SK-N-SH (cell line): ENCODE results near the gene DDX24. TPM values are rescaled to one million over a fixed set of nuclear protein-coding genes. Genes with fewer than 3 reads are reported as not detected.

Source experiments
- CTCF ChIA-PET: fragments of 300-600, 350-600 bp; formaldehyde crosslinking; extraction: SDS; loops from one replicate; lab custom pipeline; 2021; lab: Yijun Ruan, JAX
- POLR2A ChIA-PET: fragments of 350-600 bp; sonication (Branson Sonifier 250); formaldehyde crosslinking; extraction: SDS; loops from one replicate; lab custom pipeline; 2020; ENCODE audit warnings: antibody characterized with exemption, inconsistent platforms; lab: Yijun Ruan, JAX
- DNase-seq: peaks from one replicate; pipeline ENCODE4 v3.0.0; 2012
- H2AFZ ChIP-seq: fragments of 200-600 bp; sonication (generic); 2 replicates; pipeline ENCODE4 v1.8.1; 2016; ENCODE audit warnings: antibody characterized with exemption, mild to moderate bottlenecking, low read depth
- H3F3A ChIP-seq: fragments of 200-600 bp; sonication (generic); replicated peaks from 2 replicates; pipeline ENCODE3; 2016; ENCODE audit warnings: antibody characterized with exemption, mild to moderate bottlenecking; ENCODE audit not compliant: insufficient read depth
- H3K27ac ChIP-seq, 2 experiments: fragments of 200-500 bp in 1 of 2; fragments of 200-600 bp in 1 of 2; sonication (Bioruptor generic) in 1 of 2; sonication (generic), shearing (Covaris generic) in 1 of 2; 2 replicates each; pipeline versions ENCODE4 v1.5.1 to v1.6.1; 2014 to 2016; ENCODE audit warnings: low read depth in 2 of 2, inconsistent platforms in 1 of 2, low read length in 1 of 2, mild to moderate bottlenecking in 1 of 2, mixed read lengths in 1 of 2
- H3K27me3 ChIP-seq: fragments of 200-600 bp; sonication (generic), shearing (Covaris generic); 2 replicates; pipeline ENCODE4 v1.6.1; 2016; ENCODE audit warnings: mixed run types; ENCODE audit not compliant: insufficient read depth
- H3K36me3 ChIP-seq, 2 experiments: fragments of 200-500 bp in 1 of 2; fragments of 200-600 bp in 1 of 2; sonication (Bioruptor generic) in 1 of 2; sonication (generic) in 1 of 2; replicated peaks in 1 of 2; 2 replicates each; pipeline versions ENCODE3 to v1.5.1; 2014 to 2016; ENCODE audit warnings: low read length in 1 of 2, mild to moderate bottlenecking in 1 of 2; ENCODE audit not compliant: insufficient read depth in 2 of 2, control insufficient read depth in 1 of 2
- H3K4me1 ChIP-seq, 2 experiments: fragments of 200-500 bp in 1 of 2; fragments of 200-600 bp in 1 of 2; sonication (Bioruptor generic) in 1 of 2; sonication (generic), shearing (Covaris generic) in 1 of 2; 2 replicates each; pipeline versions ENCODE4 v1.5.1 to v1.6.1; 2014 to 2016; ENCODE audit warnings: low read depth in 1 of 2, low read length in 1 of 2, mixed run types in 1 of 2; ENCODE audit not compliant: insufficient read depth in 2 of 2, control insufficient read depth in 1 of 2
- H3K4me2 ChIP-seq: fragments of 200-600 bp; sonication (generic), shearing (Covaris generic); 2 replicates; pipeline ENCODE4 v1.6.1; 2017; ENCODE audit warnings: mixed run types
- H3K4me3 ChIP-seq, 2 experiments: fragments of 200-500 bp in 1 of 2; fragments of 200-600 bp in 1 of 2; sonication (Bioruptor generic) in 1 of 2; sonication (generic), shearing (Covaris generic) in 1 of 2; 2 replicates each; pipeline versions ENCODE4 v1.5.1 to v1.8.1; 2014 to 2016; ENCODE audit warnings: low read depth in 2 of 2, inconsistent platforms in 1 of 2, low read length in 1 of 2, mild to moderate bottlenecking in 1 of 2, mixed read lengths in 1 of 2, moderate library complexity in 1 of 2
- H3K79me2 ChIP-seq: fragments of 200-600 bp; sonication (generic); 2 replicates; pipeline ENCODE4 v1.8.1; 2017; ENCODE audit warnings: mild to moderate bottlenecking; ENCODE audit not compliant: insufficient read depth
- H3K9ac ChIP-seq: fragments of 200-600 bp; sonication (generic); 2 replicates; pipeline ENCODE4 v1.6.1; 2017; ENCODE audit warnings: mixed run types
- H3K9me2 ChIP-seq: fragments of 200-600 bp; sonication (generic); 2 replicates; pipeline ENCODE4 v1.6.1; 2017; ENCODE audit warnings: mixed run types
- H3K9me3 ChIP-seq: fragments of 200-600 bp; sonication (generic); 2 replicates; pipeline ENCODE4 v1.6.1; 2017; ENCODE audit warnings: mixed run types, mild to moderate bottlenecking, moderate library complexity
- H4K20me1 ChIP-seq: fragments of 200-600 bp; sonication (generic); 2 replicates; pipeline ENCODE4 v1.6.1; 2017; ENCODE audit warnings: mild to moderate bottlenecking, mixed run types; ENCODE audit not compliant: insufficient read depth
- CHD2 ChIP-seq: fragments of 150-350 bp; IDR thresholded peaks from 2 replicates; pipeline ENCODE4 v1.6.1; 2018; ENCODE audit warnings: low read length; ENCODE audit not compliant: partially characterized antibody
- ELF1 ChIP-seq: IDR thresholded peaks from 2 replicates; pipeline ENCODE4 v1.4.0; 2012
- FOSL2 ChIP-seq: IDR thresholded peaks from 2 replicates; pipeline ENCODE4 v1.4.0; 2012; ENCODE audit warnings: low read depth, mild to moderate bottlenecking, moderate library complexity, borderline replicate concordance
- FOXJ3 ChIP-seq: sonication (generic); formaldehyde crosslinking; IDR thresholded peaks from 2 replicates; pipeline ENCODE4 v1.5.1; 2020; ENCODE audit warnings: mild to moderate bottlenecking, missing genetic modification reagents
- GABPA ChIP-seq: IDR thresholded peaks from 2 replicates; pipeline ENCODE4 v1.4.0; 2012; ENCODE audit warnings: low read depth, mild to moderate bottlenecking
- GATA2 ChIP-seq: sonication (generic); formaldehyde crosslinking; IDR thresholded peaks from 2 replicates; pipeline ENCODE4 v1.5.0; 2020; ENCODE audit warnings: mild to moderate bottlenecking, missing genetic modification reagents
- IRF3 ChIP-seq: fragments of 150-350 bp; IDR thresholded peaks from 2 replicates; pipeline ENCODE4 v1.6.1; 2016; ENCODE audit warnings: mild to moderate bottlenecking, low read depth, low read length
- MAX ChIP-seq: IDR thresholded peaks from 2 replicates; pipeline ENCODE4 v1.4.0; 2012; ENCODE audit warnings: low read depth
- NFIC ChIP-seq: IDR thresholded peaks from 2 replicates; pipeline ENCODE4 v1.4.0; 2012; ENCODE audit warnings: borderline replicate concordance
- POLR2AphosphoS5 ChIP-seq: IDR thresholded peaks from 2 replicates; pipeline ENCODE4 v1.6.1; 2012; ENCODE audit warnings: low read depth, low read length
- RAD21 ChIP-seq: IDR thresholded peaks from 2 replicates; pipeline ENCODE4 v1.6.1; 2012; ENCODE audit warnings: mild to moderate bottlenecking, low read length
- REST ChIP-seq: IDR thresholded peaks from 2 replicates; pipeline ENCODE4 v1.6.1; 2012; ENCODE audit warnings: mild to moderate bottlenecking, low read depth, low read length, moderate library complexity
- RXRA ChIP-seq: IDR thresholded peaks from 2 replicates; pipeline ENCODE4 v1.4.0; 2012; ENCODE audit warnings: low read depth, mild to moderate bottlenecking, borderline replicate concordance
- SIN3A ChIP-seq: IDR thresholded peaks from 2 replicates; pipeline ENCODE4 v1.6.1; 2012; ENCODE audit warnings: low read depth, mild to moderate bottlenecking, low read length, moderate library complexity, borderline replicate concordance
- TAF1 ChIP-seq: IDR thresholded peaks from 2 replicates; pipeline ENCODE4 v1.6.1; 2012; ENCODE audit warnings: low read depth, mild to moderate bottlenecking, low read length, moderate library complexity, borderline replicate concordance
- TCF12 ChIP-seq: IDR thresholded peaks from 2 replicates; pipeline ENCODE4 v1.4.0; 2012
- YY1 ChIP-seq: IDR thresholded peaks from 2 replicates; pipeline ENCODE4 v1.4.0; 2012; ENCODE audit warnings: low read depth, mild to moderate bottlenecking
- WGBS: methylation state at CpG from one replicate; pipeline ENCODE4 v1.1.6; 2017; ENCODE audit warnings: low lambda C conversion rate; 5-methylcytosine and 5-hydroxymethylcytosine counted together
- polyA plus RNA-seq, 3 experiments: library from polyadenylated mRNA; depleted of rRNA; stranded (reverse); fragments of >200 nt; gene quantifications; 2 replicates each; pipeline ENCODE4 v1.2.3, GENCODE V29; 2012
- TF ChIP-seq, protein P1 (sequence below): fragments of 200-600 bp; sonication (generic); IDR thresholded peaks from 2 replicates; pipeline ENCODE4 v1.6.1; 2017; ENCODE audit warnings: antibody characterized with exemption, mild to moderate bottlenecking, moderate library complexity
- TF ChIP-seq, protein P2 (sequence below): IDR thresholded peaks from 2 replicates; pipeline ENCODE4 v1.4.0; 2012; ENCODE audit warnings: low read depth, borderline replicate concordance
- TF ChIP-seq, protein P3 (sequence below): IDR thresholded peaks from 2 replicates; pipeline ENCODE4 v1.4.0; 2012; ENCODE audit warnings: low read depth, borderline replicate concordance

Gene DDX24
- polyA plus RNA-seq, 1 of the 3 experiments (the other 2 are of a cell fraction): 108 TPM

DNA sequence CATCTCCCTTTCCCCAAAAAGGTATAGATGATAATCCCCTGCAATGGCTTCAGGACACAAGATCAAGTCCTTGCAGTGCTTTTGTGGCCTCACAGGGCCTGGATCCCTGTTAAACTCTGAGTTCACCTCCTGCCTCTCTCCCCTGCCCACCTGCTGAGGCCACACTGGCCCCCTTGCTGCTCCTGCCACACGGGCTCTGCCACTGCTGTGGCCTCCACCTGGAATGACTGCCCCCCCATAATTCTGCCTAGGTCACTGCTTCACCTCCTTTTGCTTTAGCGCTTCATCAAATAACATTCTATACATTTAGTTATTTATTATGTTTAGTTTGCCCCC, 28.9 kb upstream of the DDX24 start:
- 82% methylated on average over 2 of the region's 2 CpGs for WGBS
- no peak overlapping the region for H3K27ac ChIP-seq
- H3K27me3 ChIP-seq: no peaks in the 10 kb centered on the region
- ChIA-PET POLR2A (no interaction called here), CTCF (interaction anchor here (1.0 kb wide), 1 partner anchor 9 kb away, joined by 3 read pairs; no protein-coding TSS in a partner anchor)
- no peaks in the 10 kb centered on the region for H3F3A ChIP-seq
- H3K79me2 ChIP-seq: no peaks in the 10 kb centered on the region
- H3K9ac ChIP-seq: no peak overlapping the region
- H3K9me2 ChIP-seq: no peaks in the 10 kb centered on the region
- H3K4me2 ChIP-seq: no peak overlapping the region
- DNase-seq: no peak
- no peak overlapping the region for H2AFZ ChIP-seq
- H3K4me3 ChIP-seq: no peak overlapping the region
- TF ChIP-seq TCF12 (no peak), RXRA (no peak), TAF1 (no peak), NFIC (no peak), IRF3 (no peak), FOSL2 (no peak), GABPA (no peak), REST (no peak), POLR2AphosphoS5 (no peak), YY1 (no peak), SIN3A (no peak), RAD21 (no peak), FOXJ3 (no peak), MAX (no peak), CHD2 (no peak), GATA2 (CRISPR knock-in tag) (no peak), ELF1 (no peak)
- TF ChIP-seq, protein P1, sequence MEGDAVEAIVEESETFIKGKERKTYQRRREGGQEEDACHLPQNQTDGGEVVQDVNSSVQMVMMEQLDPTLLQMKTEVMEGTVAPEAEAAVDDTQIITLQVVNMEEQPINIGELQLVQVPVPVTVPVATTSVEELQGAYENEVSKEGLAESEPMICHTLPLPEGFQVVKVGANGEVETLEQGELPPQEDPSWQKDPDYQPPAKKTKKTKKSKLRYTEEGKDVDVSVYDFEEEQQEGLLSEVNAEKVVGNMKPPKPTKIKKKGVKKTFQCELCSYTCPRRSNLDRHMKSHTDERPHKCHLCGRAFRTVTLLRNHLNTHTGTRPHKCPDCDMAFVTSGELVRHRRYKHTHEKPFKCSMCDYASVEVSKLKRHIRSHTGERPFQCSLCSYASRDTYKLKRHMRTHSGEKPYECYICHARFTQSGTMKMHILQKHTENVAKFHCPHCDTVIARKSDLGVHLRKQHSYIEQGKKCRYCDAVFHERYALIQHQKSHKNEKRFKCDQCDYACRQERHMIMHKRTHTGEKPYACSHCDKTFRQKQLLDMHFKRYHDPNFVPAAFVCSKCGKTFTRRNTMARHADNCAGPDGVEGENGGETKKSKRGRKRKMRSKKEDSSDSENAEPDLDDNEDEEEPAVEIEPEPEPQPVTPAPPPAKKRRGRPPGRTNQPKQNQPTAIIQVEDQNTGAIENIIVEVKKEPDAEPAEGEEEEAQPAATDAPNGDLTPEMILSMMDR: no peak
- TF ChIP-seq, protein P2, sequence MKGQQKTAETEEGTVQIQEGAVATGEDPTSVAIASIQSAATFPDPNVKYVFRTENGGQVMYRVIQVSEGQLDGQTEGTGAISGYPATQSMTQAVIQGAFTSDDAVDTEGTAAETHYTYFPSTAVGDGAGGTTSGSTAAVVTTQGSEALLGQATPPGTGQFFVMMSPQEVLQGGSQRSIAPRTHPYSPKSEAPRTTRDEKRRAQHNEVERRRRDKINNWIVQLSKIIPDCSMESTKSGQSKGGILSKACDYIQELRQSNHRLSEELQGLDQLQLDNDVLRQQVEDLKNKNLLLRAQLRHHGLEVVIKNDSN: no peak
- TF ChIP-seq, protein P3, sequence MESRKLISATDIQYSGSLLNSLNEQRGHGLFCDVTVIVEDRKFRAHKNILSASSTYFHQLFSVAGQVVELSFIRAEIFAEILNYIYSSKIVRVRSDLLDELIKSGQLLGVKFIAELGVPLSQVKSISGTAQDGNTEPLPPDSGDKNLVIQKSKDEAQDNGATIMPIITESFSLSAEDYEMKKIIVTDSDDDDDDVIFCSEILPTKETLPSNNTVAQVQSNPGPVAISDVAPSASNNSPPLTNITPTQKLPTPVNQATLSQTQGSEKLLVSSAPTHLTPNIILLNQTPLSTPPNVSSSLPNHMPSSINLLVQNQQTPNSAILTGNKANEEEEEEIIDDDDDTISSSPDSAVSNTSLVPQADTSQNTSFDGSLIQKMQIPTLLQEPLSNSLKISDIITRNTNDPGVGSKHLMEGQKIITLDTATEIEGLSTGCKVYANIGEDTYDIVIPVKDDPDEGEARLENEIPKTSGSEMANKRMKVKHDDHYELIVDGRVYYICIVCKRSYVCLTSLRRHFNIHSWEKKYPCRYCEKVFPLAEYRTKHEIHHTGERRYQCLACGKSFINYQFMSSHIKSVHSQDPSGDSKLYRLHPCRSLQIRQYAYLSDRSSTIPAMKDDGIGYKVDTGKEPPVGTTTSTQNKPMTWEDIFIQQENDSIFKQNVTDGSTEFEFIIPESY: no peak
- no peaks in the 10 kb centered on the region for H4K20me1 ChIP-seq
- peaks cover 0 to 25% of the 10 kb centered on the region in 2 experiments; a peak in 1 of 4 replicates for H3K4me1 ChIP-seq
- H3K9me3 ChIP-seq: no peaks in the 10 kb centered on the region
- H3K36me3 ChIP-seq: peaks cover 0 to 3% of the 10 kb centered on the region in 2 experiments
